ENCODE data around the gene HYCC2. TPM values are rescaled to one million over a fixed set of nuclear protein-coding genes. Genes with fewer than 3 reads are reported as not detected.
"Not testable (repeated sequence)": the region's sequence is repeated elsewhere in the genome, so short reads cannot be mapped to it uniquely, and the experiment has no call there.

The HYCC2 gene
- total RNA-seq (42.8 TPM), polyA plus RNA-seq (10 to 100 TPM; 17.2 to 26.2 (median 21.6) TPM)

- Histone ChIP-seq H3K9me3 (ENCODE audit: control insufficient read depth in 2 of 2, low read length in 2 of 2) (no peaks in the 10 kb centered on the region), H3K36me3 (ENCODE audit: control insufficient read depth, insufficient read depth, low read length) (no peaks in the 10 kb centered on the region), H3K4me1 (ENCODE audit: control insufficient read depth, insufficient read depth, low read length, poor library complexity, severe bottlenecking) (peaks cover 42% of the 10 kb centered on the region), H3K27me3 (ENCODE audit: control insufficient read depth, insufficient read depth, low read length) (no peaks in the 10 kb centered on the region), H3K27ac (ENCODE audit: insufficient read depth, low read length, poor library complexity, severe bottlenecking) (peak within 1 kb of the TSS; percentile 90), H3K4me3 (ENCODE audit: low read depth, low read length) (peak within 1 kb of the TSS; percentile 99)
- peak within 1 kb of the TSS; percentile 95 to 98 (median 98) for H3K4me3 Mint-ChIP-seq
- peak within 1 kb of the TSS; percentile 86 to 98 (median 96) for H3K27ac Mint-ChIP-seq
- peaks cover 3% of the 10 kb centered on the region for H3K36me3 Mint-ChIP-seq
- ATAC-seq (ENCODE audit: low read depth in 2 of 2) (peak; percentile 96 to 97), DNase-seq (peak; percentile 90 to 98 (median 96))
- peaks cover 25 to 62% (median 48%) of the 10 kb centered on the region in 4 donors for H3K4me1 Mint-ChIP-seq
- peaks cover 7% of the 10 kb centered on the region for H3K27me3 Mint-ChIP-seq
- no peaks in the 10 kb centered on the region for H3K9me3 Mint-ChIP-seq
These were observed at the start of gene HYCC2, which contains the start of gene NDUFB3 for GRCh38 chr2:201071479-201072200. Gene HYCC2, minus strand, starts transcription at chr2:201071671. Its CDS starts 47,662 bp downstream, at chr2:201024009. Gene NDUFB3, plus strand, starts transcription at chr2:201072001. Its CDS starts 6,882 bp downstream, at chr2:201078883.

- H3K4me1 Mint-ChIP-seq, result peaks cover 5 to 61% (median 37%) of the 10 kb centered on the region in 4 donors
- H3K9me3 Mint-ChIP-seq, result no peaks in the 10 kb centered on the region
- Histone ChIP-seq H3K9me3 (ENCODE audit: control insufficient read depth in 2 of 2, low read length in 2 of 2) (no peaks in the 10 kb centered on the region), H3K27me3 (ENCODE audit: control insufficient read depth, insufficient read depth, low read length) (no peaks in the 10 kb centered on the region), H3K4me1 (ENCODE audit: control insufficient read depth, insufficient read depth, low read length, poor library complexity, severe bottlenecking) (peaks cover 86% of the 10 kb centered on the region), H3K4me3 (ENCODE audit: low read depth, low read length) (peak overlapping the region; percentile 100), H3K27ac (ENCODE audit: insufficient read depth, low read length, poor library complexity, severe bottlenecking) (peak overlapping the region; percentile 93), H3K36me3 (ENCODE audit: control insufficient read depth, insufficient read depth, low read length) (peaks cover 3% of the 10 kb centered on the region)
- H3K4me3 Mint-ChIP-seq, result peak overlapping the region; percentile 93 to 96 (median 94)
- peaks cover 5% of the 10 kb centered on the region for H3K27me3 Mint-ChIP-seq
- ATAC-seq (ENCODE audit: low read depth in 2 of 2) (no peak), DNase-seq (peak in 2 of 3 donors; percentile 23 to 61)
- H3K36me3 Mint-ChIP-seq, result peaks cover 20% of the 10 kb centered on the region
- peak overlapping the region; percentile 90 to 100 (median 99) for H3K27ac Mint-ChIP-seq
These were observed 47.7 kb upstream of the HYCC2 start for GRCh38 chr2:201118961-201119854.

GRCh38 chr2:201118121-201118960 is 46.9 kb upstream of the HYCC2 start:
- H3K27me3 ChIP-seq (ENCODE audit: control insufficient read depth, insufficient read depth, low read length), result no peaks in the 10 kb centered on the region
- peaks cover 17% of the 10 kb centered on the region for H3K36me3 Mint-ChIP-seq
- DNase-seq (peak; percentile 74 to 92 (median 77)), ATAC-seq (ENCODE audit: low read depth in 2 of 2) (peak; percentile 45 to 56)
- peak overlapping the region; percentile 93 for H3K27ac ChIP-seq (ENCODE audit: insufficient read depth, low read length, poor library complexity, severe bottlenecking)
- peak overlapping the region; percentile 90 to 100 (median 99) for H3K27ac Mint-ChIP-seq
- no peaks in the 10 kb centered on the region for H3K9me3 Mint-ChIP-seq
- H3K9me3 ChIP-seq (ENCODE audit: control insufficient read depth in 2 of 2, low read length in 2 of 2), result no peaks in the 10 kb centered on the region
- H3K4me1 Mint-ChIP-seq, result peaks cover 0 to 57% (median 32%) of the 10 kb centered on the region in 4 donors
- no peaks in the 10 kb centered on the region for H3K36me3 ChIP-seq (ENCODE audit: control insufficient read depth, insufficient read depth, low read length)
- H3K4me3 ChIP-seq (ENCODE audit: low read depth, low read length), result peak overlapping the region; percentile 100
- H3K4me1 ChIP-seq (ENCODE audit: control insufficient read depth, insufficient read depth, low read length, poor library complexity, severe bottlenecking), result peaks cover 78% of the 10 kb centered on the region
- peaks cover 5% of the 10 kb centered on the region for H3K27me3 Mint-ChIP-seq
- peak overlapping the region; percentile 93 to 96 (median 94) for H3K4me3 Mint-ChIP-seq

GRCh38 chr2:201117735-201118094 is 46.2 kb upstream of the HYCC2 start:
- not testable (repeated sequence) for H3K9me3 Mint-ChIP-seq; DNase-seq; H3K27me3 Mint-ChIP-seq; ATAC-seq (ENCODE audit: low read depth in 2 of 2); H3K36me3 ChIP-seq (ENCODE audit: control insufficient read depth, insufficient read depth, low read length); H3K9me3 ChIP-seq (ENCODE audit: control insufficient read depth in 2 of 2, low read length in 2 of 2); H3K27me3 ChIP-seq (ENCODE audit: control insufficient read depth, insufficient read depth, low read length)
- peaks cover 16% of the 10 kb centered on the region for H3K36me3 Mint-ChIP-seq
- Histone ChIP-seq H3K4me1 (ENCODE audit: control insufficient read depth, insufficient read depth, low read length, poor library complexity, severe bottlenecking) (peaks cover 71% of the 10 kb centered on the region), H3K27ac (ENCODE audit: insufficient read depth, low read length, poor library complexity, severe bottlenecking) (peak overlapping the region; percentile 93), H3K4me3 (ENCODE audit: low read depth, low read length) (peak overlapping the region; percentile 100)
- H3K4me3 Mint-ChIP-seq, result peak overlapping the region; percentile 93 to 96 (median 94)
- peaks cover 0 to 52% (median 28%) of the 10 kb centered on the region in 4 donors for H3K4me1 Mint-ChIP-seq
- H3K27ac Mint-ChIP-seq, result peak overlapping the region; percentile 90 to 100 (median 99)

- peak overlapping the region; percentile 90 to 100 (median 99) for H3K27ac Mint-ChIP-seq
- peaks cover 5% of the 10 kb centered on the region for H3K27me3 Mint-ChIP-seq
- peak overlapping the region; percentile 93 to 96 (median 94) for H3K4me3 Mint-ChIP-seq
- peaks cover 12% of the 10 kb centered on the region for H3K36me3 Mint-ChIP-seq
- H3K4me1 Mint-ChIP-seq, result peaks cover 0 to 47% (median 23%) of the 10 kb centered on the region in 4 donors
- H3K4me1 ChIP-seq (ENCODE audit: control insufficient read depth, insufficient read depth, low read length, poor library complexity, severe bottlenecking), result peaks cover 66% of the 10 kb centered on the region
- peak overlapping the region; percentile 93 for H3K27ac ChIP-seq (ENCODE audit: insufficient read depth, low read length, poor library complexity, severe bottlenecking)
- no peaks in the 10 kb centered on the region for H3K9me3 ChIP-seq (ENCODE audit: control insufficient read depth in 2 of 2, low read length in 2 of 2)
- no peaks in the 10 kb centered on the region for H3K36me3 ChIP-seq (ENCODE audit: control insufficient read depth, insufficient read depth, low read length)
- H3K4me3 ChIP-seq (ENCODE audit: low read depth, low read length), result peak overlapping the region; percentile 100
- DNase-seq (peak; percentile 26 to 91 (median 73)), ATAC-seq (ENCODE audit: low read depth in 2 of 2) (peak; percentile 27 to 29)
- no peaks in the 10 kb centered on the region for H3K27me3 ChIP-seq (ENCODE audit: control insufficient read depth, insufficient read depth, low read length)
- H3K9me3 Mint-ChIP-seq, result no peaks in the 10 kb centered on the region
These were observed 45.7 kb upstream of the HYCC2 start for GRCh38 chr2:201116959-201117734.

GRCh38 chr2:201116115-201116958 is 44.9 kb upstream of the HYCC2 start, which contains the start of gene CFLAR:
Gene CFLAR, plus strand, starts transcription at chr2:201116164. Its CDS starts 13,702 bp downstream, at chr2:201129866.
- H3K9me3 ChIP-seq (ENCODE audit: control insufficient read depth in 2 of 2, low read length in 2 of 2), result no peaks in the 10 kb centered on the region
- peak within 1 kb of the TSS; percentile 100 for H3K4me3 ChIP-seq (ENCODE audit: low read depth, low read length)
- Mint-ChIP-seq H3K27ac (peak within 1 kb of the TSS; percentile 90 to 100 (median 99)), H3K4me3 (peak within 1 kb of the TSS; percentile 93 to 96 (median 94)), H3K36me3 (peaks cover 12% of the 10 kb centered on the region), H3K27me3 (peaks cover 5% of the 10 kb centered on the region), H3K9me3 (no peaks in the 10 kb centered on the region), H3K4me1 (peaks cover 0 to 41% (median 19%) of the 10 kb centered on the region in 4 donors)
- H3K4me1 ChIP-seq (ENCODE audit: control insufficient read depth, insufficient read depth, low read length, poor library complexity, severe bottlenecking), result peaks cover 58% of the 10 kb centered on the region
- no peaks in the 10 kb centered on the region for H3K27me3 ChIP-seq (ENCODE audit: control insufficient read depth, insufficient read depth, low read length)
- H3K36me3 ChIP-seq (ENCODE audit: control insufficient read depth, insufficient read depth, low read length), result no peaks in the 10 kb centered on the region
- peak within 1 kb of the TSS; percentile 93 for H3K27ac ChIP-seq (ENCODE audit: insufficient read depth, low read length, poor library complexity, severe bottlenecking)
- DNase-seq, result peak; percentile 75 to 91 (median 77)
- ATAC-seq (ENCODE audit: low read depth in 2 of 2), result peak; percentile 45 to 52

Measured in CD4-positive, CD25-positive, alpha-beta regulatory T cell (primary cell).